H1 (cell line): Measurements from ENCODE around the gene PLBD1. TPM values are rescaled to one million over a fixed set of nuclear protein-coding genes. Genes with fewer than 3 reads are reported as not detected.

Experiments
- CTCF ChIA-PET: fragments of 300-600 bp; sonication (Branson Sonifier 250); formaldehyde crosslinking; loops from one replicate; lab custom pipeline; 2021; ENCODE audit not compliant: partially characterized antibody; lab: Charles Lee
- POLR2A ChIA-PET: fragments of 300-600 bp; sonication (Branson Sonifier 250); formaldehyde crosslinking; loops from one replicate; lab custom pipeline; 2021; ENCODE audit warnings: inconsistent platforms; ENCODE audit not compliant: partially characterized antibody; lab: Charles Lee
- DNase-seq, 2 experiments: peaks; one replicate each; pipeline versions ENCODE4 v3.0.0 to v3.0.0-alpha.2; 2010 to 2022; ENCODE audit warnings: low spot score in 2 of 2, low read depth in 1 of 2, mixed read lengths in 1 of 2
- FAIRE-seq: peaks from 2 replicates; lab custom pipeline; 2011; peaks lifted over from hg19 to GRCh38; lab: Jason Lieb, UNC
- H2AFZ ChIP-seq: 2 replicates; pipeline ENCODE4 v1.8.1; 2012; ENCODE audit warnings: low read length, inconsistent platforms
- H2AK5ac ChIP-seq: 2 replicates; pipeline ENCODE4 v1.6.1; 2013; ENCODE audit warnings: low read depth, low read length
- H2BK120ac ChIP-seq: replicated peaks from 2 replicates; pipeline ENCODE3; 2013; ENCODE audit warnings: low read depth, low read length, inconsistent platforms
- H2BK12ac ChIP-seq: 2 replicates; pipeline ENCODE4 v1.6.1; 2013; ENCODE audit warnings: low read depth, low read length
- H2BK15ac ChIP-seq: 2 replicates; pipeline ENCODE4 v1.6.1; 2013; ENCODE audit warnings: low read length
- H2BK20ac ChIP-seq: 2 replicates; pipeline ENCODE4 v1.6.1; 2013; ENCODE audit warnings: low read length
- H2BK5ac ChIP-seq: 2 replicates; pipeline ENCODE4 v1.6.1; 2013; ENCODE audit warnings: low read depth, low read length
- H3K14ac ChIP-seq: 2 replicates; pipeline ENCODE4 v1.6.1; 2013; ENCODE audit warnings: inconsistent platforms; ENCODE audit not compliant: insufficient read length
- H3K18ac ChIP-seq: 2 replicates; pipeline ENCODE4 v1.6.1; 2013; ENCODE audit warnings: low read length; ENCODE audit errors: extremely low read depth
- H3K23ac ChIP-seq: 2 replicates; pipeline ENCODE4 v1.6.1; 2013; ENCODE audit warnings: inconsistent platforms; ENCODE audit not compliant: insufficient read length
- H3K23me2 ChIP-seq: 2 replicates; pipeline ENCODE4 v1.6.1; 2013; ENCODE audit warnings: low read depth, low read length
- H3K27ac ChIP-seq: 2 replicates; pipeline ENCODE4 v1.6.1; 2011; ENCODE audit warnings: low read depth, low read length, inconsistent platforms
- H3K27me3 ChIP-seq, 4 experiments: replicated peaks in 1 of 4; 1 replicate in 1 of 4; 2 replicates in 3 of 4; pipeline versions ENCODE4 v1.6.1 to v1.8.1; 2011 to 2013; ENCODE audit warnings: low read length in 3 of 4, mild to moderate bottlenecking in 3 of 4, inconsistent platforms in 2 of 4, mixed read lengths in 2 of 4, moderate library complexity in 1 of 4; ENCODE audit not compliant: control insufficient read depth in 3 of 4, insufficient read depth in 3 of 4; ENCODE audit errors: extremely low read depth in 1 of 4
- H3K36me3 ChIP-seq, 4 experiments: 2 replicates each; pipeline versions ENCODE4 v1.6.1 to v1.8.1; 2011 to 2013; ENCODE audit warnings: mild to moderate bottlenecking in 4 of 4, low read length in 3 of 4, moderate library complexity in 2 of 4, control low read depth in 1 of 4, inconsistent platforms in 1 of 4; ENCODE audit not compliant: insufficient read depth in 4 of 4, control insufficient read depth in 2 of 4
- H3K4ac ChIP-seq: replicated peaks from 2 replicates; pipeline ENCODE3; 2013; ENCODE audit warnings: low read length, low read depth, mixed read lengths, inconsistent platforms; ENCODE audit not compliant: insufficient read length
- H3K4me1 ChIP-seq, 4 experiments: replicated peaks in 1 of 4; 1 replicate in 1 of 4; 2 replicates in 3 of 4; pipeline versions ENCODE4 v1.6.1 to v1.8.1; 2011 to 2013; ENCODE audit warnings: low read length in 3 of 4, inconsistent platforms in 2 of 4, mixed read lengths in 1 of 4; ENCODE audit not compliant: insufficient read depth in 4 of 4, control insufficient read depth in 3 of 4
- H3K4me2 ChIP-seq, 2 experiments: 2 replicates each; pipeline versions ENCODE4 v1.6.1 to v1.8.1; 2011 to 2013; ENCODE audit warnings: low read depth in 2 of 2, low read length in 2 of 2, control low read depth in 1 of 2, inconsistent platforms in 1 of 2, mild to moderate bottlenecking in 1 of 2; ENCODE audit not compliant: insufficient read depth in 1 of 2
- H3K4me3 ChIP-seq, 4 experiments: fragments of 200-600, 300-600 bp in 1 of 4; sonication (generic), shearing (Covaris generic), sonication (Bioruptor Twin) in 1 of 4; 2 replicates each; pipeline versions ENCODE4 v1.5.1 to v1.8.1; 2011 to 2016; ENCODE audit warnings: low read length in 4 of 4, low read depth in 3 of 4, control low read depth in 2 of 4, inconsistent platforms in 2 of 4, mild to moderate bottlenecking in 2 of 4, mixed read lengths in 1 of 4, moderate library complexity in 1 of 4; ENCODE audit not compliant: insufficient read depth in 2 of 4; ENCODE audit errors: extremely low read depth in 1 of 4
- H3K56ac ChIP-seq: replicated peaks from 2 replicates; pipeline ENCODE3; 2013; ENCODE audit warnings: low read depth, mild to moderate bottlenecking, mixed read lengths, low read length, inconsistent platforms; ENCODE audit not compliant: insufficient read length
- H3K79me1 ChIP-seq: 2 replicates; pipeline ENCODE4 v1.6.1; 2013; ENCODE audit warnings: low read depth, low read length, control low read depth
- H3K79me2 ChIP-seq, 2 experiments: 2 replicates each; pipeline versions ENCODE4 v1.6.1 to v1.8.1; 2012 to 2013; ENCODE audit warnings: low read length in 2 of 2, mild to moderate bottlenecking in 2 of 2, inconsistent platforms in 1 of 2; ENCODE audit not compliant: insufficient read depth in 2 of 2, control insufficient read depth in 1 of 2
- H3K9ac ChIP-seq, 4 experiments: replicated peaks in 1 of 4; 1 replicate in 1 of 4; 2 replicates in 3 of 4; pipeline versions ENCODE4 v1.6.1 to v1.8.1; 2011 to 2013; ENCODE audit warnings: low read depth in 3 of 4, low read length in 3 of 4, control low read depth in 2 of 4, mild to moderate bottlenecking in 2 of 4, moderate library complexity in 2 of 4, inconsistent platforms in 1 of 4; ENCODE audit errors: extremely low read depth in 1 of 4
- H3K9me3 ChIP-seq, 2 experiments: 2 replicates each; pipeline versions ENCODE4 v1.6.1 to v1.8.1; 2012 to 2013; ENCODE audit warnings: mild to moderate bottlenecking in 2 of 2, moderate library complexity in 2 of 2, control low read depth in 1 of 2, inconsistent platforms in 1 of 2, low read depth in 1 of 2, low read length in 1 of 2, mixed read lengths in 1 of 2; ENCODE audit not compliant: insufficient read depth in 2 of 2
- H4K20me1 ChIP-seq, 2 experiments: replicated peaks in 1 of 2; 2 replicates each; pipeline versions ENCODE3 to v1.8.1; 2011 to 2013; ENCODE audit warnings: inconsistent platforms in 2 of 2, low read length in 2 of 2, mild to moderate bottlenecking in 1 of 2; ENCODE audit not compliant: insufficient read depth in 2 of 2, control insufficient read depth in 1 of 2
- H4K5ac ChIP-seq: 2 replicates; pipeline ENCODE4 v1.6.1; 2013; ENCODE audit warnings: low read length, low read depth, mixed read lengths, inconsistent platforms; ENCODE audit not compliant: insufficient read length
- H4K8ac ChIP-seq: 2 replicates; pipeline ENCODE4 v1.8.0; 2013; ENCODE audit warnings: mild to moderate bottlenecking, moderate library complexity, low read length, inconsistent platforms; ENCODE audit not compliant: insufficient read depth; ENCODE audit errors: extremely low read depth
- H4K91ac ChIP-seq: replicated peaks from 2 replicates; pipeline ENCODE3; 2013; ENCODE audit warnings: low read length, mixed read lengths, inconsistent platforms; ENCODE audit not compliant: insufficient read length
- BRCA1 ChIP-seq: IDR thresholded peaks from 2 replicates; pipeline ENCODE4 v1.6.1; 2012; ENCODE audit warnings: low read depth, low read length, improper control_type of control experiment
- CEBPB ChIP-seq: IDR thresholded peaks from 2 replicates; pipeline ENCODE4 v1.6.1; 2012; ENCODE audit warnings: low read depth, low read length
- HDAC6 ChIP-seq: IDR thresholded peaks from one replicate; pipeline ENCODE4 v1.7.1; 2012; ENCODE audit warnings: low read depth, mild to moderate bottlenecking, inconsistent platforms, low read length, moderate library complexity
- USF2 ChIP-seq: IDR thresholded peaks from 2 replicates; pipeline ENCODE4 v1.6.1; 2011; ENCODE audit warnings: low read length, improper control_type of control experiment
- WGBS, 2 experiments: shearing (Covaris generic) in 1 of 2; methylation state at CpG; one replicate each; pipeline versions ENCODE4 v1.1.6 to v1.1.7; 2013 to 2015; ENCODE audit warnings: low lambda C conversion rate in 2 of 2, mixed read lengths in 2 of 2, inconsistent platforms in 1 of 2, low coverage in 1 of 2, missing lambda C conversion rate in 1 of 2; ENCODE audit not compliant: insufficient replicate concordance in 2 of 2, insufficient coverage in 1 of 2, insufficient read length in 1 of 2; ENCODE audit errors: extremely low coverage in 1 of 2, missing lambda C conversion rate in 1 of 2; 5-methylcytosine and 5-hydroxymethylcytosine counted together
- polyA plus RNA-seq, 7 experiments: library from polyadenylated mRNA; depleted of rRNA in 3 of 7; stranded (reverse) in 5 of 7; unstranded in 2 of 7; fragments of >200 nt in 5 of 7; fragments of 200-250 nt in 2 of 7; gene quantifications; 1 replicate in 5 of 7; 2 replicates in 1 of 7; 4 replicates in 1 of 7; pipeline versions ENCODE4 v1.2.1 to v1.2.3, GENCODE V29; 2011 to 2013; ENCODE audit warnings: missing spikeins in 2 of 7, mixed read lengths in 2 of 7
- total RNA-seq: library from RNA; stranded (reverse); fragmentation: NEBNext Ultra II Directional; extraction: Animal tissue kit (Norgen Biotek cat#: 25700); gene quantifications from 2 replicates; pipeline ENCODE4 v1.2.1, GENCODE V29; 2021

PLBD1 gene
- total and polyA plus RNA-seq, 2 of the 8 experiments (the other 6 are each of a cell fraction or from before 2014, with no cell fraction given) = 6.3 to 12.3 TPM

- H3K27ac ChIP-seq = no peak overlapping the region
- ChIA-PET POLR2A (no interaction called here), CTCF (interaction anchor here (1.1 to 1.6 kb wide), 2 partner anchors 13 to 72 kb away, joined by 4 read pairs; no protein-coding TSS in a partner anchor)
- TF ChIP-seq BRCA1 (no peak), USF2 (no peak), CEBPB (no peak), HDAC6 (no peak)
Measured at GRCh38 chr12:14547571-14547970, 20.1 kb downstream of the PLBD1 start.

More at GRCh38 chr12:14547571-14547970, 20.1 kb downstream of the PLBD1 start:
- Histone ChIP-seq H2AFZ (no peak overlapping the region), H4K20me1 (no peaks in the 10 kb centered on the region), H3K4me3 (no peak overlapping the region), H2BK20ac (no peak overlapping the region), H3K18ac (no peak overlapping the region), H3K4ac (no peak overlapping the region), H2BK5ac (no peak overlapping the region), H3K27me3 (no peaks in the 10 kb centered on the region), H2BK120ac (no peak overlapping the region), H2BK15ac (no peak overlapping the region), H3K79me1 (no peaks in the 10 kb centered on the region), H3K4me2 (no peak overlapping the region), H2AK5ac (no peak overlapping the region), H2BK12ac (no peak overlapping the region), H4K8ac (no peak overlapping the region), H3K9me3 (no peaks in the 10 kb centered on the region), H3K23ac (no peak overlapping the region), H3K9ac (no peak overlapping the region), H4K91ac (no peak overlapping the region), H3K36me3 (no peaks in the 10 kb centered on the region), H3K14ac (no peak overlapping the region), H3K79me2 (no peaks in the 10 kb centered on the region), H3K23me2 (no peaks in the 10 kb centered on the region), H3K4me1 (no peaks in the 10 kb centered on the region), H4K5ac (no peak overlapping the region), H3K56ac (no peak overlapping the region)
- FAIRE-seq (no peak), DNase-seq (no peak)
- 92% methylated on average over 4 of the region's 4 CpGs; no CpG with 5 or more reads in 1 of the 2 experiments for WGBS, 2 experiments
